ENCODE results near the gene CCKAR. TPM values are rescaled to one million over a fixed set of nuclear protein-coding genes. Genes with fewer than 3 reads are reported as not detected.

Gene CCKAR
- total and polyA plus RNA-seq, 2 of the 8 experiments (the other 6 are each of a cell fraction or from before 2014, with no cell fraction given) = not detected

GRCh38 chr4:26463386-26463785 lies 26.9 kb downstream of the CCKAR start:
- DNase-seq (ENCODE audit: low read depth in 1 of 2, low spot score in 2 of 2) = no peak
- WGBS, 2 experiments (ENCODE audit: extremely low coverage in 1 of 2, insufficient coverage in 1 of 2, insufficient read length in 1 of 2, insufficient replicate concordance in 2 of 2, low coverage in 1 of 2, low lambda C conversion rate in 2 of 2, missing lambda C conversion rate in 1 of 2) = 93% methylated on average over 2 of the region's 2 CpGs; no CpG with 5 or more reads in 1 of the 2 experiments
- Histone ChIP-seq H3K36me3 (ENCODE audit: control insufficient read depth in 2 of 4, insufficient read depth in 4 of 4, low read length in 3 of 4) (no peaks in the 10 kb centered on the region), H3K9ac (replicated peaks in 1 of 4; ENCODE audit: extremely low read depth in 1 of 4, low read depth in 3 of 4, low read length in 3 of 4) (no peak overlapping the region), H2AFZ (ENCODE audit: low read length) (no peak overlapping the region), H3K4ac (replicated peaks; ENCODE audit: insufficient read length, low read depth, low read length) (no peak overlapping the region), H3K4me2 (ENCODE audit: insufficient read depth in 1 of 2, low read depth in 2 of 2, low read length in 2 of 2) (no peak overlapping the region), H2BK120ac (replicated peaks; ENCODE audit: low read depth, low read length) (no peak overlapping the region), H4K91ac (replicated peaks; ENCODE audit: insufficient read length, low read length) (no peak overlapping the region), H3K27ac (ENCODE audit: low read depth, low read length) (no peak overlapping the region), H2BK20ac (ENCODE audit: low read length) (no peak overlapping the region), H4K8ac (ENCODE audit: extremely low read depth, insufficient read depth, low read length) (no peak overlapping the region), H3K14ac (ENCODE audit: insufficient read length) (no peak overlapping the region), H3K4me3 (ENCODE audit: extremely low read depth in 1 of 4, insufficient read depth in 2 of 4, low read depth in 3 of 4, low read length in 4 of 4) (no peak overlapping the region), H3K23me2 (ENCODE audit: low read depth, low read length) (no peaks in the 10 kb centered on the region), H3K27me3 (replicated peaks in 1 of 4; ENCODE audit: control insufficient read depth in 3 of 4, extremely low read depth in 1 of 4, insufficient read depth in 3 of 4, low read length in 3 of 4) (no peaks in the 10 kb centered on the region), H3K79me1 (ENCODE audit: low read depth, low read length) (no peaks in the 10 kb centered on the region), H3K9me3 (ENCODE audit: insufficient read depth in 2 of 2, low read depth in 1 of 2, low read length in 1 of 2) (no peaks in the 10 kb centered on the region; a peak in 1 of 4 replicates), H2AK5ac (ENCODE audit: low read depth, low read length) (no peak overlapping the region), H3K56ac (replicated peaks; ENCODE audit: insufficient read length, low read depth, low read length) (no peak overlapping the region), H2BK5ac (ENCODE audit: low read depth, low read length) (no peak overlapping the region), H4K5ac (ENCODE audit: insufficient read length, low read depth, low read length) (no peak overlapping the region), H2BK12ac (ENCODE audit: low read depth, low read length) (no peak overlapping the region), H3K79me2 (ENCODE audit: control insufficient read depth in 1 of 2, insufficient read depth in 2 of 2, low read length in 2 of 2) (no peaks in the 10 kb centered on the region), H2BK15ac (ENCODE audit: low read length) (no peak overlapping the region), H3K23ac (ENCODE audit: insufficient read length) (no peak overlapping the region), H3K18ac (ENCODE audit: extremely low read depth, low read length) (no peak overlapping the region), H4K20me1 (replicated peaks in 1 of 2; ENCODE audit: control insufficient read depth in 1 of 2, insufficient read depth in 2 of 2, low read length in 2 of 2) (no peaks in the 10 kb centered on the region), H3K4me1 (replicated peaks in 1 of 4; ENCODE audit: control insufficient read depth in 3 of 4, insufficient read depth in 4 of 4, low read length in 3 of 4) (no peaks in the 10 kb centered on the region)
- POLR2A ChIA-PET (ENCODE audit: partially characterized antibody) = no interaction called here
- CTCF ChIA-PET (ENCODE audit: partially characterized antibody) = interaction anchor here (0.6 to 3.6 kb wide), 6 partner anchors 11 to 474 kb away, joined by 3 to 18 read pairs (median 4); no protein-coding TSS in a partner anchor
- no peak for FAIRE-seq
- TF ChIP-seq EP300 (IDR thresholded peaks at IDR 0.05; ENCODE audit: borderline replicate concordance in 1 of 2, low read depth in 2 of 2, low read length in 2 of 2) (no peak), CREB1 (IDR thresholded peaks at IDR 0.05) (no peak), PHF8 (conservative IDR thresholded peaks at IDR 0.05; ENCODE audit: low read depth, low read length) (no peak), POLR2AphosphoS5 (IDR thresholded peaks at IDR 0.05; ENCODE audit: low read depth, low read length) (no peak), RAD21 (IDR thresholded peaks at IDR 0.05 in 1 of 2, conservative IDR thresholded peaks at IDR 0.05 in 1 of 2; ENCODE audit: low read depth in 2 of 2, low read length in 2 of 2) (no peak), TBP (IDR thresholded peaks at IDR 0.05; ENCODE audit: low read depth, low read length) (no peak), EGR1 (IDR thresholded peaks at IDR 0.05; ENCODE audit: borderline replicate concordance, low read depth, low read length) (no peak), JUN (IDR thresholded peaks at IDR 0.05; ENCODE audit: low read depth, low read length) (no peak), CEBPB (IDR thresholded peaks at IDR 0.05; ENCODE audit: low read depth, low read length) (no peak), TCF12 (IDR thresholded peaks at IDR 0.05; ENCODE audit: low read depth, low read length) (no peak), HDAC6 (IDR thresholded peaks at IDR 0.05; ENCODE audit: low read depth, low read length) (no peak)
- TF ChIP-seq, protein P1, sequence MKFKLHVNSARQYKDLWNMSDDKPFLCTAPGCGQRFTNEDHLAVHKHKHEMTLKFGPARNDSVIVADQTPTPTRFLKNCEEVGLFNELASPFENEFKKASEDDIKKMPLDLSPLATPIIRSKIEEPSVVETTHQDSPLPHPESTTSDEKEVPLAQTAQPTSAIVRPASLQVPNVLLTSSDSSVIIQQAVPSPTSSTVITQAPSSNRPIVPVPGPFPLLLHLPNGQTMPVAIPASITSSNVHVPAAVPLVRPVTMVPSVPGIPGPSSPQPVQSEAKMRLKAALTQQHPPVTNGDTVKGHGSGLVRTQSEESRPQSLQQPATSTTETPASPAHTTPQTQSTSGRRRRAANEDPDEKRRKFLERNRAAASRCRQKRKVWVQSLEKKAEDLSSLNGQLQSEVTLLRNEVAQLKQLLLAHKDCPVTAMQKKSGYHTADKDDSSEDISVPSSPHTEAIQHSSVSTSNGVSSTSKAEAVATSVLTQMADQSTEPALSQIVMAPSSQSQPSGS (IDR thresholded peaks at IDR 0.05; ENCODE audit: low read length) = no peak
- TF ChIP-seq, protein P2, sequence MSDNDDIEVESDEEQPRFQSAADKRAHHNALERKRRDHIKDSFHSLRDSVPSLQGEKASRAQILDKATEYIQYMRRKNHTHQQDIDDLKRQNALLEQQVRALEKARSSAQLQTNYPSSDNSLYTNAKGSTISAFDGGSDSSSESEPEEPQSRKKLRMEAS (IDR thresholded peaks at IDR 0.05) = no peak
